ENCODE results near the gene RBP3. TPM values are rescaled to one million over a fixed set of nuclear protein-coding genes. Genes with fewer than 3 reads are reported as not detected.
A peak's percentile ranks its signal among the peaks of the same experiment; 100 is the strongest.

RBP3 gene
- total RNA-seq, 1 donor from 2014 or later: not detected

GRCh38 chr10:47337310-47337709 is 10.9 kb upstream of the RBP3 start:
- no peak for TF ChIP-seq CTCF (conservative IDR thresholded peaks at IDR 0.05)
- no peak overlapping the region for H3K27ac Mint-ChIP-seq (ENCODE audit: unreplicated experiment)
- H3K4me3 Mint-ChIP-seq: no peak overlapping the region
- no peak for DNase-seq (ENCODE audit: low read depth, low spot score)
- no peaks in the 10 kb centered on the region for H3K4me1 Mint-ChIP-seq
- peaks cover 9% of the 10 kb centered on the region for H3K27me3 Mint-ChIP-seq (ENCODE audit: low read depth)
- no peaks in the 10 kb centered on the region for H3K36me3 Mint-ChIP-seq (ENCODE audit: low read depth)
- H3K9me3 Mint-ChIP-seq: no peaks in the 10 kb centered on the region

DNA sequence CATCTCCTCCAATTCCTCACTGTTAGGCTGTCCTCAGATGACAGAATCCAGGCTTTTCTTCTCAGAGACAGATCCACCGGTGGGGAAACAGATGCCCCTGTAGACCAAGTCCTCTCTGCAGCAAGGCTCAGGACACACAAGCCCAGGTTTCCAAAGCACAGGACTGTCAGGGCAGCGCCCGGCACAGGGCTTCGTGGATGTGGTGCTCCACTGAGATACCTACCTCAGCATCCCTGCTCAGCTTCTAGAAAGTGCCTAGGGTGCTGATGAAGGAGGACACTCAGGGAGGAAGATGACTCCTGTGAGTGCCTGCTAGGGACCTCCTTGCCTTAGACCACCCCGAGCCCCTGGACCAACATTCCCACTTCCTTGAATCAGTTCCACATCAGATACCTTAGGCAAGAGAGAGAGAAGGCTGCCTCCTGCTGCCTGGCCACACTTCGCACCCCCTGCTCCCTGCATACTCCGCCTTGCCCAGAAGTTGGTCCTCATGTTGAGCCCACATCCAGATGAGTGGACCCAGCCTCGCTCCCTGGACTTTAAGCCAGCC is 8.9 kb upstream of the RBP3 start:
- Mint-ChIP-seq H3K27me3 (ENCODE audit: low read depth) (peaks cover 7% of the 10 kb centered on the region), H3K27ac (ENCODE audit: unreplicated experiment) (no peak overlapping the region), H3K4me1 (no peaks in the 10 kb centered on the region), H3K36me3 (ENCODE audit: low read depth) (no peaks in the 10 kb centered on the region), H3K9me3 (no peaks in the 10 kb centered on the region), H3K4me3 (no peak overlapping the region)
- no peak for TF ChIP-seq CTCF (conservative IDR thresholded peaks at IDR 0.05)
- no peak for DNase-seq (ENCODE audit: low read depth, low spot score)

DNA sequence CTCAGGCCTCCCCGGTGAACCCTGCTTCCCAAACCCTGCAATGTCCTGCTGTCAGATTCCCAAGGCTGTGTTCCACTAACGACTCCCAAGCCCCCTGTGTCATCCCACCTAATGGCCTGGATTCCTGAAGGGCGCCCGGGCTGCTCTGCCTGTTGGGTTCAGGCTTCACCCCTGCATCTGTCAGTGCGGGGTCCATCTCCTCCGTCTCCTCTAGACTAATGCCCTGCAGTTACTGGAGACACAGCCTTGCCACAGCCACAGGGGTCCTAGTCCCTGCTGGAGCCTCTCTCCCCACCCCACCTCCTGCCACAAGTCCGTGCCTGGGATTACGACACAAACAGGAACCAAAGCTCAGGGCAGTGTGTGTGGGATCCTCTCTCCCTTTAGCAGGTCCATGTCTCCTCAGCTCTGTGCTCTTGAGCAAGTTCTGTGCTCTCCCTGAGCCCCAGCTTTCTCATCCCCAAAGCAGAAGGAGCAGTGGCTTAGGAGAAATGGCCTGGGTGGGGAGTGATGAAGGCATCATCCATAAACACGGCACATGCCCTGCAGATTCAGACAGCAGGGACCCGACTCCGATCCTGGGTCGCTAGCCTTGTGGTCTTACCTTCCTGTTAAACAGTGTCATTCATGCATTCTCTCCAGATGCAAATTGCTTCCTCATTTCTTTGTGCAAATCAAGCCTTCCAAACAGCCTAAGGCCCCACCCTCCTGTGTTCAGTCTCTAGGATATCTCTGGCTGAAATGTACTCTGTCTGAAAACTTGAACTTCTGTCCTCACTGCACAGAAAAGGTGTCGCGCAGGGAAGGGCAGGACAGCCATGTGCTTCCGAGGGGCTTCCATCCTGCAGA is 8.2 kb upstream of the RBP3 start:
- no peaks in the 10 kb centered on the region for H3K4me1 Mint-ChIP-seq
- H3K27me3 Mint-ChIP-seq (ENCODE audit: low read depth): peaks cover 4% of the 10 kb centered on the region
- no peaks in the 10 kb centered on the region for H3K36me3 Mint-ChIP-seq (ENCODE audit: low read depth)
- no peak overlapping the region for H3K4me3 Mint-ChIP-seq
- DNase-seq (ENCODE audit: low read depth, low spot score): no peak
- no peak for TF ChIP-seq CTCF (conservative IDR thresholded peaks at IDR 0.05)
- no peaks in the 10 kb centered on the region for H3K9me3 Mint-ChIP-seq
- no peak overlapping the region for H3K27ac Mint-ChIP-seq (ENCODE audit: unreplicated experiment)

GRCh38 chr10:47340608-47341170 is 7.5 kb upstream of the RBP3 start:
- Mint-ChIP-seq H3K27me3 (ENCODE audit: low read depth) (peaks cover 4% of the 10 kb centered on the region), H3K27ac (ENCODE audit: unreplicated experiment) (no peak overlapping the region), H3K9me3 (no peaks in the 10 kb centered on the region), H3K4me3 (no peak overlapping the region), H3K4me1 (no peaks in the 10 kb centered on the region), H3K36me3 (ENCODE audit: low read depth) (no peaks in the 10 kb centered on the region)
- TF ChIP-seq CTCF (conservative IDR thresholded peaks at IDR 0.05): peak; percentile 96
- peak; percentile 74 for DNase-seq (ENCODE audit: low read depth, low spot score)

DNA sequence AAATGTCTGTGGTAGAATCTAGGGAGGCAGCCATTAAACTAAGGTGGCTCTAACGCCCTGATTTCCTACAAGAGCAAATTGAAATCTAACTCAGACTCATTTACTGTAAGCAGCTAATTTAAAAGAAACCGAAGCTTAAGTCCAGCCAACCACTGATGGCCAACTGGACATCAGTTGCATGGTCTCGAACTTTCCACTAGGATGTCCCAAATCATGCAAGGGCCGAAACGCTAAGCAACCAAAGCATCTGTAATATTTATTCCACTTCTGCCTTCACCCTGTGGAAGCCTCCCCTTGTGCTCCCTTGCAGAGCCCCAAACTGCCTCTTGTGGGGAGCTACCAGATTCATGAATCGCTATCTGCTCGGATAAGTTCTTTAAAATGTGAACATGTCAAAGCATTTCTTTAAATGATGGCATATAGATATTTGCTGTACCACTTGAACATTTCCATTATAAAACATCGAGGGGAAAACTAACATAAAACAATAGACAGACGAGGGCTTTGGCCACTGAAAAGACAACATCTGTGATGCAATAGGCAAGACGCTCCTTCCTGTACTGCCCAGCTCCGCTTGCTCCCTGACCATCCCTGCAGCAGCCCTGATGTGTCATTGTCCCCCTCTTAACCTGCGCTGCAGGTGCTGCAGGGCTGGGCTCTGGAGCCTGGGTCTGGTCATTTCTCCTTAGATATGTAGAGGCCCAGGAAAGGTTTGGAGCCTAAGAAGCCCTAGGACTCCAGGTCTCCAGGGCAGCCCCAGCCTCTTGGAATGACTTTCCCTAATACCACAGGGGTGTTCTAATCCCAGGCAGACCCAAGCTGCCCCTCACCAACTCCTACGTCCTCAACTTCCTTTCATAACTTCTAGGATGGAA is 2.9 kb upstream of the RBP3 start:
- Mint-ChIP-seq H3K27ac (ENCODE audit: unreplicated experiment) (no peak overlapping the region), H3K27me3 (ENCODE audit: low read depth) (no peaks in the 10 kb centered on the region), H3K36me3 (ENCODE audit: low read depth) (no peaks in the 10 kb centered on the region), H3K4me3 (no peak overlapping the region), H3K9me3 (no peaks in the 10 kb centered on the region), H3K4me1 (no peaks in the 10 kb centered on the region)
- TF ChIP-seq CTCF (conservative IDR thresholded peaks at IDR 0.05): no peak
- no peak for DNase-seq (ENCODE audit: low read depth, low spot score)
